OCI-M2 (cell line): ENCODE data around the gene LRRC72.
"Not testable (repeated sequence)": the region's sequence is repeated elsewhere in the genome, so short reads cannot be mapped to it uniquely, and the experiment has no call there.

Experiments used
- DNase-seq: peaks from one replicate; lab custom pipeline; 2025; ENCODE audit not compliant: unreplicated experiment; lab: John Stamatoyannopoulos, UW

LRRC72 gene

DNA sequence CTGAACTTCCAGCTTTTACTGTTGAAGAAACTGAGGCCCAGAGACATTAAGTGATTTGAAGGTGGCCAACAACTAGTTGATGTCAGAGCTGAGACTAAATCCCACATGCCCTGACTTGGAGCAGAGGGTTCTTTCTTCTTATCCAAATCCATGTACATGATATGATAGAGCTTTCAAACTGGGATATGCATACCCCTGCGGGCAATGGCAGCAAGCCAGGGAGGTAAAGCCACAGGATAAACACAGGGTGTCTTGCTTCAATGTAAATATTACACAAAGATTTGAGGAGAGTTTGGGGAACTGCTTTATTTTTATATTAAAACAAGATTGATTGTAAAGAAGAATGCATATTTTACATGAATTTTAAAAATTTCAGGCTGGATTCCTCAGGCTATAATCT lies 2.3 kb upstream of the LRRC72 start:
- no peak for DNase-seq

DNA sequence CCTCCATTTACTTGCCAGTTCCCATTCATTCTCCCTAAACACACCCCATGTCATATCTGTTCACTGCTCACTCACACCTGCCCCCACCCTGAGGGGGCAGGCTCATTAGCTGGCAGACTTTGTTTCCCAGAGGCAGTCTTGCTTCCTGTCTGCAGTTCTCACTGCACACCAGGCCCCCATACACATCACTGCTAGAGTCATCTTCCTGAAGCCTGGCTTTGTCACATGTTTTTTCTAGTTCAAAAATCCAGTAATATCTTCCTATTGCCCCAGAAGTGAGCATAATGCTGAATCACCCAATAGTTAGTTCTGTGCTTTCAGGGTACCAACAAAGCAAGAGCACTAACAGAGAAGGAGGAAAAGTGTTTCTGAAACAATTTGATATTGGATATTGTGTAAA lies 1.9 kb downstream of the LRRC72 start:
- no peak for DNase-seq

DNA sequence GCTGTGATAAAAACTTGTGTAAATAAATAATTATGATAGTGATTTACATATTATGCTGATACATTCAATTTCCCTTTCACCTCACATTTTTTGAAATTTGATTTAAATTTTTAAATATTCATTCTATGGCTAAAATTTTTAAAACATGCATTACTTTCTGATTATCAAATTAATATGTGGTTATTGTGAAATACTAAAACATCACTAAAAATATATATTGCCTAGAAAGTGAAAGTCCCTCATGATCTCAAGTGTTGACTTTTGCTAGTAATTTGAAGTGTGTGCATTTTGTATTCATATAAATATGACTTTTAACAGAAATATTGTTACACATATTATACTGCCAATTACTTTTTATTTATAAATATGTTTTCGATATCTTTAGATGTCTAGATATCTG lies 3.1 kb downstream of the LRRC72 start:
- no peak for DNase-seq

DNA sequence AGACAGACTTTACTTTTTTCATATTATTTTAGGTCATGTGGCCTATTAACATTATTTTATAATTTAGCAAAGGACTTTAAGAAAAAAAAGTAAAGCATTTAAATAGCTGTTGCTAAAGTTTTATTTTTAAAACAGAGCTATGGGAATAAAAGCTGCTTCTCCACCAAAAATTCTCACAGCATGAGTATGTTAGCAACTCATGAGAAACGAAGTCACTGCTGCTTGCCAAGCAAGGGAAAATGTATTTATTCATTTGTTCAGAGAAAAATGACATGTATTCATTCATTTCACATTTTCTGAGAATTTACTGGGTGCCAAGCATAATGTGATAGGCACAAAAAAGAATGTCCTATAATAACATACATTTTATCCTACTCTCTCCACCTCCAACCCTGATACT lies 5.1 kb downstream of the LRRC72 start:
- no peak for DNase-seq

DNA sequence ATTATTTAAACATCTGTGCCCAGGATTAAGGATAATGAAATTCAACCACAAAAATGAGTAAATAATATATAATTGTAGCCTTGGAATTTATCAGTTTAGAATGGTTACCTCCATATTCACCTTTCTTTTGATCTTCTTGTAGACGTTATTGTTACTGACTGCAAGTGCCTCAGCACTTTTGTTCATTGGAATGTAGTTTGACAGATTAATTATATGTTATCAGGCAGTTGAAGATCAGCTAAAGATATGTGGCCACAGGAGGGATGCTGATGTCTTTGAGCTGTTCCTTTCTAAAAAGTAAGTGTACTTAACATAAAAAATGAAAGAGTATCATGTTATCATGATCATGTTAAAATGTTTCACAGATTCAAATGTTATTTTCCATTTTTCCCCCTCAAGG lies 5.6 kb downstream of the LRRC72 start:
- DNase-seq = no peak

DNA sequence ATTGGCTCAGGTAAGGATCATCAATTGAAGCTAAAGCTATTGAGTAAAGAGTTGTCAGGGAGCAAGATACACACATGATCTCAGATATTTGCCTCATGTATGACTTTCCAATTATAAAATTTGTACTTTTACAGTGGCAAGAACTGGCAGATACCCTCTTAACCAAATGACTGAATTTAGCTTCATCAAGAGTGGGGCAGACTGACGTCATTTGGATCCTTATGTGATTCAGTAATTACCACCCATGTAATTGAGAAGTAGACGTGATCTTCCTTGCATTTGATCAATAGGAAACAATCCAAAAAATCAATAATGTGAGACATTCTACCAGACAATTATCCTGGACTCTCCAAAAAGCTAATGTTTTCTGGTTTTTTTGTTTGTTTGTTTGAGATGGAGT lies 8.9 kb downstream of the LRRC72 start:
- DNase-seq = no peak

DNA sequence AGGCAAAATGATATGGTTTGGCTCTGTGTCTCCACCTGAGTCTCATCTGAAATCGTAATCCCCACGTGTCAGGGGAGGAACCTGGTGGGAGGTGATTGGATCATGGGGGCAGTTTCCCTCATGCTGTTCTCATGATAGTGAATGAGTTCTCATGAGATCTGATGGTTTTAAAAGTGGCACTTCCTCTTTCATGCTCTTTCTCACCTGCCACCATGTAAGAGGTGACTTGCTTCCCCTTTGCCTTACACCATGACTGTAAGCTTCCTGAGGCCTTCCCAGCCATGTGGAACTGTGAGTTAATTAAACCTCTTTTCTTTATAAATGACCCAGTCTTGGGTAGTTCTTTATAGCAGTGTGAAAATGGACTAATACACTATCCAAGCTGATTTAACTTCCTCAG lies 13.9 kb downstream of the LRRC72 start:
- not testable (repeated sequence) for DNase-seq

DNA sequence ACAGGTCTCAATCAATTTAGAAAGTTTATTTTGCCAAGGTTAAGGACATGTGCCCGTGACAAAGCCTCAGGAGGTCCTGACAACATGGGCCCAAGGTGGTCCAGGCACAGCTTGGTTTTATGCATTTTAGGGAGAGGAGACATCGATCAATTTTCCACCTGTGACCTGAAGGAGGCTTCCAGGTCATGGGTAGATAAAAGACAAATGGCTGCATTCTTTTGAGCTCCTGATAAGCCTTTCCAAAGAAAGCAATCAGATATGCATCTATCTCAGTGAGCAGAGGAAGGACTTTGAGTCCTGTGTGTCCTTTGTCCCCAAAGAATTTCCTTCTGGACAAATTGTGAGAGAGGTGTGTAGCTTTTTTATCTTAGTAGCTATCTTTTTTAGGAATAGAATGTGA lies 15.8 kb downstream of the LRRC72 start:
- DNase-seq = no peak

DNA sequence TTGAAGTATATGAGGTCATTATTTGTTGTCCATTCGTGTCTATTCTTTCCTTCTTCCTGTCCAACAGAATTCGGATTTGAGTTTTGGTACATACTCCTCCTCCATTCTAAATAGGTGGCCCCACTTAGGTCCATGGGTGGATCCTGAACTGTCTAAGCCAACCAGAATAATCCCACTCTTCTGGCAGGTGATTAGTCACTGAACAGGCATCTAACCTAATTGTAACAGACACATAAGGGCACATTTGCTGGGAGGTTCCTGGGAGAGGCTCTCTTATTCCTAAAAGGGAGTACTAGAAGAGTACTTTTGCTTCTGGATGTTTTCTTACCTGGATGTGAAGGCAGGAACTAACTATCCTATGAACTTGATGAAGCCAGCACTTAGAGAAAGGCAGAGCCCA lies 16.8 kb downstream of the LRRC72 start:
- no peak for DNase-seq

DNA sequence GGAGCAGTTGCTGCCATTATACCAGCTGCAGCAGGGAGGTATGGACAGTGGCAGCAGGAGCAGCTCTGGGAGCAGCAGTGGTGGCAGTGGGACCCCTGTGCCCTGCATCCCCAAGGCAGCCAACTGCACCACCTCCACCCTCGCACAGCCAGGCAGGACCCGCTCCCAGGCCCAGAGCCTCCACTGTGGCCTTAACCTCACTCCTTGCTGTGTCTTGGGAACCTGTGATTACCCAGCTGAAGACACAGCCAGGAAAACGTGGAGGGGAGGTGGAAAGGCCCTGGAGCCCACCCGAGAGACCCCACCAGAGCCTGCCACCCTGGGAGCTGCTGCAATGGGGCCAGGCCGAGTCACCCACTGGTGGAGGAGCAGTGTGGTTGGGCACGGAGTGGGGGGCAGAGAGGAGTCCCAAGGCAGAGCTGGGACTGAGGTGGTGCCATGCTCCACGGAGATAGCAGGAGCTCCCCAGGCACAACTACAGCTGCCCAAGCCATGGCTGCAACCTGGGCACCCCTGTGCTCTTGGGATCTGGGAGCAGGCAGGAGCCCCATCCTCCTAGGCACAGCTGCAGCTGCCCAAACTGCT lies 20.4 kb downstream of the LRRC72 start:
- no peak for DNase-seq

DNA sequence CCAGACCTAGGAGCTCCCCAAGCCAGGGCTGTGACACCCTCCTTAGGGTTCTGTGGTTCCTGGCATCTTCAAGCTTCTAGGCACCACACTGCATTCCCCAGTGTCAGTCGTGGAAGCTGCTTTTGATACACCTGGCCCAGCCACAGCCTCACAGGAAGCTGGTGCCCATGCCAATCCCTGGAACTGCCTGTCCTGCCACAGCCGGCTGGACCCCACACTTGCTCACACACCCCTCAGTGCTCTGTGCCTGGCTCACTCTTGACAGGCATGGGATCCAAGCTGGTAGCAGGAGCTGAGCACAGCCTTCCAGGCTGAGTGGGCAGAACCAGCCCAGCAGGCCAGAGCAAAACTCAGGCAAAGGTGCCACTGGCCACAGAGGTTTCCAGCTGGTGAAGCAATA lies 21.8 kb downstream of the LRRC72 start:
- no peak for DNase-seq

DNA sequence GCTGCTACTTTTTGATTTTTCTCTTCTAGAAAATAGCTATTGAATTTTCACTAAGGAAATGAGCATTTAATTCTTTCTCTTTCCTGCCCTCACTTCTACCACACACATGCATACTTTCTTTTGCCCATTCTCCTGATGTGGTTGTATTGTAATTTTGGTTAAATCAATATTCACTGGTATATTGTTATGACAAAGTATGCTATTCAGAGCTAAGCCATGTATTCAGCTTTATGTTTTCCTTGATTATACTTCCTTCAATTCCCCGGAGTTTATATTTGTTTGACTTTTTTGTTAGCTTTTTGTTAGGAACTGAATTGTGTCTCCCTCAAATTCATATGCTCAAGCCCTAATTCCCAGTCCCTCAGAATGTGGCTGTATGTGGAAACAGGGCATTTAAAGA lies 24.0 kb downstream of the LRRC72 start:
- no peak for DNase-seq

DNA sequence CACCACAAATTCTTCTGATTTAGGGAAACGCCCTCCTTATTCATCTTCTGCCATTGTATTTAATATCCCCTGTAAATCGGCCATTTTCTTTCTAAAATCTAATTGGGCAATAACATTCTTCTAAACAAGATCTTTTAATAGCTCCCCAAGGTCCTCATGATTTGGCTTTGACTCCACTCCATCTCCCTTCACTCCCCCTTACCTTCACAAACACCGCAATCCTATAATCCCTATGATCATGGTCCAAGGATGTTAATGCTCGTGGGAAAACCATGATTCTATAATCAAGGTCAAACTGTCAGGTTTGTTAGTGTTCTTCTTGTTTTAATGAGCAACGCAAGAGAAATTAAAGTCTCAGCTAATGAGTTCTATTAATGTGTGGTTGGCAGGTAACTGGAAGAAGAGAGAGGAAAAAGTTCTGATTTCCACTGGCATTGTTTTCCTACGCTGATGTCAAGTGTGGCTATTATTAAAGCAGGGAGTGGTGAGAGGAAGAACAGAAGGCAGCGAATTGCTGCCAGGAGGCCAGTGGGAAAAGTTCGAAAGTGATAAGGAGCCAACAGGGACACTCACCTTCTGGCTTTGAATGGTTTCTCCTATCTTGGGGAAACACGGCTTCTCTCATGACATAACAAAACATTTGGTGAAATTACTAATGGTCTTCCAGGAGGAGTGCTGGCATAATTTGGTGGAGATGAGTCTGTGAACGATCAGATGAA lies 28.1 kb downstream of the LRRC72 start:
- DNase-seq = no peak

DNA sequence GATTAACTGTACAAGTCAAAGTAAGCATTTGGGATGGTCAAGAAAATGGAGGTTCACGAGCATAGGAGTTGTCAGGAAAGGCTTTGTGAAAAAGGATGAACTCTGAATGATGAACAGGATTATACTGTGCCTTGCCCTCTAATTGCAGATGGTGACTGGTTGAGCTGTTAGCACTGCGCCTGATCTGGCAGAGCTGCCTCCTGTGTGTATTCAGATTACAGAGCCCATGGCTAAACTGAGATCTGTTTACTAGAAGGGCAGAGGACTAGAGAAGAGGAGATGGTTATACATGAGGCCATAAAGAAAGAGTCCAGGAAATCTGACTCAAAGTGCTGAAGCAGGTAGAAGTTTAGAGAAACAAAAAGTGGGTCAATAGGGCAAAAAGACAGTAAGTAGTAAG lies 29.7 kb downstream of the LRRC72 start:
- DNase-seq = no peak

DNA sequence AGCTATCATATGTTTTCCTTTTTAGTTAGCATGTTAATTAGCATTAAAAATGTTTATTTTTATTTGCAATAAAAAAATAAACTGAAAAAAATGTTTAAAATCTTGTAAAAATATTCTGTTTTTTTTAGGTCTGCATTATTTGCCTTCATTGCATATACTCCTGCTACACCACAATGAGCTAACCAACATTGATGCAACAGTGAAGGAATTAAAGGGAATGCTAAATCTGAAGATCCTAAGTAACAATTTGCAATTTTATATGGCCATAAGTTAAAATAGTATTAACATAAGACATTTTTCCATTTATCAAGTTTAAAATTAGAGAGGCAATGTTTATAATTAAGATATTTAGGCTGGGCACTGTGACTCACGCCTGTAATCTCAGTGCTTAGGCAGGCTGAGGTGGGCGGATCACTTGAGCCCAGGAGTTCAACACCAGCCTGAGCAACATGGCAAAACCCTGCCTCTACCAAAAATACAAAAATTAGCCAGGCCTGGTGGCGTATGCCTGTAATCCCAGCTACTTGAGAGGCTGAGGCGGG lies 32.2 kb downstream of the LRRC72 start:
- no peak for DNase-seq

DNA sequence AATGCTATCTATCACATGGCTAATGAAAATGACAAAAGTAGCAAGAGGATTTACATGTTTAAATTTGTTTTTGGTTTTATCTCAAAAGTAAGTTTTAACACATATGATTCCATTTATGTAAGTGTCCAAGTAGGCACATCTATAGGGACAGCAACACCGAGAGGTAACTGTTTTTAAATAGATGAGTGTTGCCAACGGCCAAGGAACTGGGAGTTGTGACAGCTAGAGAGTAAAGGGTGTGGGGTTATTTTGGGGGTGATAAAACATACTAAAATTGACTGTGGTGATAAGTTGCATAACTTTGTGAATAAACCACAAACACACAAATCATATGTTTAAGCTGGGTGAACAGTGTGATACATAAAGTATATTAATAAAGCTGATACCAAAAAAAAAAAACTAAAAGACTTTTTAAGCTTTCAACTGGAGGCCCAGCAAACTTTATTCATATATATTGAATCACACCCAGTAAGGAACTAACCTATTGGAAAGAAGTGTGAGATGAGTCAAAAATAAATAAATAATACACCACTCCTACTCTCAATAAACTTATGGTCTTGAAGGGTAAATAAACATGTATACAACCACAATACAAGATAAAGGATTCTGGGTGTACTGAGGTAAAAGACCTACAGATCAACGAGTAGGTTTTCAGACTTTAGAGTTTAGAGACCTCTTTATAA lies 33.0 kb downstream of the LRRC72 start:
- no peak for DNase-seq

DNA sequence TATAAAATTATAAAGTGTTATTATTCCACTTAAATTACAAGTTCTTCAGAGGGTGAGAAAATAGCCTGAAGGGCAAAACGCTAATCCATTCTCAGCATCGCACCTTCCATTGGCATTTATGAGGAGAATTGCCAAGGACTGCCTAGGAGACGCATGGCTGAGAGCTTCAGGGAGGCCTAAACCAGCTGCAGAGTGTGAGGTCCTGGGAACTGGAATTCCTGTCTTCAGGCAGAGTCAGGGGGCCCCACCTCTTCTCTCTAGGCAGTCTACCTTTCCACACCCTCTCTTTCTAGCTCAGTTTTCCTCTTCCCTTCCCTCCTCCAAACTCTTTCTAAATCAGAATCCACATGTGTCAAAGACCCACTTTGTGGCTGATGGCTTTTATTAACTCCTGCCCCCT lies 35.3 kb downstream of the LRRC72 start:
- DNase-seq = no peak

DNA sequence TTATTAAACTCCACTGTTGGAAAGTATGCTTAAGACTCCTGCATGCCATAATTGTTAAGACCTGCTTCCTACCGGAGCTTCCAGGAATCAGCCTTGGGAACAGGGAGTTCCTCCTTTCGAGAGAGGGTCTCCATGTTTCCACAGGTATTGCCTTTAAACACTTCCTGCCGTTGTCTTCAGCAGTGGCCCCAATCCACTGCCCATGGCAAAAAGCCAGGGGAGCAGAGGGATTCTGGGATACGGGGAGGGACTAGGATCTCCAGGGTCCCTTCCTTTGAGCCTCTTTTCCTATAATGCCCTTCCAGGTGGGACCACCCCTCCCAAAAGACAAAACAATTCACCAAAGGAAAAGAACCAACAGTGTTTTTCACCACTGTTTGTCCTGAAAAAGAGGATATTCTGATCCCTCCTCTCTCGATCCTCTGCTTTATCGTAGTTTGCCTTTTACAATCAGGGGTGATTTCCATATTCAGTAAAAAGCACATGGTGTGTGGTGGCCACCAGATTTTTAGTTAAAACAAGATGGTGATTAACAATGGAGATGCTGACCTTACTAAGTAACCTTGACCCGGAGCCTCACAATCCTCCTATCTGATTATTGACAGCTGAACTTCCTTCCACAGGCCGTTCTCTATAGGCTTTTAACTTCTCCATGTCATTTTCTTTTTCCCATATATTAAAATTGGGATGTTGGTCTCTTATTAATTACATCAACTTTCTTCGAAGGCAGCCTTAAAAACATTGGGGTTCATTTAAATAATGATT lies 36.0 kb downstream of the LRRC72 start:
- DNase-seq = no peak

DNA sequence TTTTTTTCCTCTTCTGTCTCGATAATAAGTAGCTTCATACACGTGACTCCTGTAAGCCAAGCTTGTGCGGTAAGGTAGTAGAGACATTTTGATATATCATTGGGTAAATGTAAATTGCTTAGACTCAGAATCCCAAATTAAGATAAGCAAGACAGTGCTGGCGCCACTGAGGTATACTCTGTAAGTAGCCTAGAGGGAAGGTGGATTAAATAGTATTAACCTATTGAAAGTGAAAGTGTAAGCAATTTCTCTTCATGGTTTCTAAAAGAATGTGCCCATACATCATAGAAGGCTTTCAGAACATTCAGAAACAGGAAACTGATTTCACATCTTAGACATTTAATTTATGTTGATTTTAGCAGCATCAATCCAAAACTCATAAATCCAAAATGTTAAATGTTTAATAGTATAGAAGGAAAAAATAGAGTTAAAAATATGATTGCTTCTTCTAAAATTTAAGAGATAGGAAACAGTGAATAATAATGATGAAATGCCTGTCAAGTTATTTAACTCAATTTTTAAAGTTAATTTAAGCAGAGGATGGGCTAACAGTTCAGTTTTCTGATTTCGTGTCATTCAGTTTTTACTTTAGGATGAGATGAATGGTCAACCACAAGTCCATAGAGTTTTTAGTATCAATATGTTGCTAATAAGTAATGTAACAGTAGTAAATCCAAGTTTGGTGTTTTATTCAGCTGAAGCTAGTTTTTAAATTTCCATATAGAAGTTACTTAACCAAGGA lies 36.8 kb downstream of the LRRC72 start:
- no peak for DNase-seq

DNA sequence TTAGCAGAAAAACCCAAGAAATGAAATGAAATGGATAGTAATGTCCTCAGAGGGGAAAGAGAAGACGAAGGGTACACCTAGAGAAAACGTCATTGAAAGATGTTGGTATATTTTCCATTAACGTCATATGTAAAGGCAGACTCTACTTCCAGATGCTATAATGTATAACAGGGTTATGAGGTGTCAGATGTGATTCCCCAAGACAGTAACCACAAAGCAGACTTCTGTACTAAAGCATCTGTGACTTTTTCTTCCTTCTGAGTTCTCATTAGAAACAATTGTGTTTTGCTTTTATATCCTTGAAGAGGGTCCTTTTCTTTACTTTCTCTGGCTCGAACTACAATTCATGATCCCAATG lies 37.4 kb downstream of the LRRC72 start:
- DNase-seq = no peak

DNA sequence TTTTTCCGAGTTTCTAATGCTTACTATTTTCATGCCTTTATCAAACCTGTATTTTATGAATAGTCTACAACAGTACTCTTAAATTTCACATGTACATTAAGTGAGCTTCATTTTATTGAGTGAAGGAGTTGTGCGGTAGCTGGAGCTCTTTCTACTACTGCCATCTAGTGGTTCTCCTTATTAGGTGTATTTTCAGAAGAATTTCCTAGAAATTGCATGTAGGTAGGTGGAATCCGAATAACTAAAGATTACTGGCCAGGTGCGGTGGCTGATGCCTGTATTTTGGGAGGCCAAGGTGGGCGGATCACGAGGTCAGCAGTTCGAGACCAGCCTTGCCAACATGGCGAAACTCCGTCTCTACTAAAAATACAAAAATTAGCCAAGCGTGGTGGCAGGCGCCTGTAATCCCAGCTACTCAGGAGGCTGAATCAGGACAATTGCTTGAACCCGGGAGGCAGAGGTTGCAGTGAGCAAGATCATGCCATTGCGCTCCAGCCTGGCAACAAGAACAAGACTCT lies 38.3 kb downstream of the LRRC72 start:
- DNase-seq = no peak
